ENCODE measurements around the gene E2F1. TPM values are rescaled to one million over a fixed set of nuclear protein-coding genes. Genes with fewer than 3 reads are reported as not detected.
A peak's percentile ranks its signal among the peaks of the same experiment; 100 is the strongest.

Gene E2F1
- total RNA-seq, 4 donors from 2014 or later: 2.1 to 4.8 (median 3.1) TPM

- peaks cover 0 to 27% (median 0%) of the 10 kb centered on the region in 3 donors for H3K4me1 ChIP-seq
- 53 to 69% methylated on average over 3 to 5 of the region's 7 CpGs for WGBS, 2 donors
- H3K27me3 ChIP-seq: no peaks in the 10 kb centered on the region
- no peak for DNase-seq
- no peaks in the 10 kb centered on the region for H3K9me3 ChIP-seq
- no peak for TF ChIP-seq CTCF (IDR thresholded peaks at IDR 0.05)
- no peak for TF ChIP-seq POLR2A (IDR thresholded peaks at IDR 0.05)
- no peak overlapping the region for H3K4me3 ChIP-seq
- intact Hi-C loops (cut with DNase I): no loop called here
- H3K36me3 ChIP-seq: no peaks in the 10 kb centered on the region
- H3K27ac ChIP-seq: no peak overlapping the region
Measured at GRCh38 chr20:33725607-33726264, 39.6 kb upstream of the E2F1 start.

GRCh38 chr20:33724439-33725094 is 38.4 kb upstream of the E2F1 start:
- Histone ChIP-seq H3K27ac (peak overlapping the region in 3 of 4 donors; percentile 4 to 69 (median 55)), H3K4me1 (peaks cover under 1 to 34% (median 3%) of the 10 kb centered on the region in 3 donors), H3K9me3 (no peaks in the 10 kb centered on the region), H3K4me3 (no peak overlapping the region), H3K27me3 (no peaks in the 10 kb centered on the region), H3K36me3 (no peaks in the 10 kb centered on the region)
- TF ChIP-seq CTCF (IDR thresholded peaks at IDR 0.05) (peak in 1 of 6 experiments; percentile 13), POLR2A (IDR thresholded peaks at IDR 0.05) (no peak)
- DNase-seq: no peak
- intact Hi-C loops (cut with DNase I): no loop called here
- 65 to 73% methylated on average over 14 of the region's 14 CpGs for WGBS, 2 donors

- TF ChIP-seq POLR2A (IDR thresholded peaks at IDR 0.05) (no peak), CTCF (IDR thresholded peaks at IDR 0.05) (no peak)
- intact Hi-C loops (cut with DNase I): no loop called here
- Histone ChIP-seq H3K4me3 (no peak overlapping the region), H3K9me3 (no peaks in the 10 kb centered on the region), H3K27me3 (no peaks in the 10 kb centered on the region), H3K36me3 (no peaks in the 10 kb centered on the region), H3K27ac (no peak overlapping the region), H3K4me1 (peaks cover 8 to 44% (median 15%) of the 10 kb centered on the region in 3 donors)
- 94 to 95% methylated on average over 11 of the region's 11 CpGs for WGBS, 2 donors
- no peak for DNase-seq
Measured at GRCh38 chr20:33721391-33722140, 35.4 kb upstream of the E2F1 start.

- Histone ChIP-seq H3K27ac (peak within 1 kb of the TSS; percentile 55 to 89 (median 86)), H3K27me3 (no peaks in the 10 kb centered on the region), H3K36me3 (peaks cover 0 to 4% (median 0%) of the 10 kb centered on the region in 3 donors), H3K4me1 (peaks cover 8 to 39% (median 15%) of the 10 kb centered on the region in 3 donors), H3K4me3 (peak within 1 kb of the TSS; percentile 66 to 98 (median 82)), H3K9me3 (no peaks in the 10 kb centered on the region)
- peak in 1 of 4 donors; percentile 28 for TF ChIP-seq POLR2A (IDR thresholded peaks at IDR 0.05)
- TF ChIP-seq CTCF (IDR thresholded peaks at IDR 0.05): peak in 1 of 6 experiments; percentile 9
- WGBS, 2 donors: 7 to 35% methylated on average over 4 to 21 of the region's 46 CpGs
- peak; percentile 69 for DNase-seq
- intact Hi-C loops (cut with DNase I): no loop called here
Measured at GRCh38 chr20:33719989-33720709, 34.0 kb upstream of the E2F1 start, which contains the start of gene PXMP4. PXMP4 (minus strand) TSS chr20:33720310; CDS start chr20:33720207, 103 bp downstream.

Measured in esophagus squamous epithelium (tissue), 5 donors.